GM23338 (cell line): ENCODE measurements around the gene MCFD2. TPM values are rescaled to one million over a fixed set of nuclear protein-coding genes. Genes with fewer than 3 reads are reported as not detected.
A peak's percentile ranks its signal among the peaks of the same experiment; 100 is the strongest.

Experiments
- ATAC-seq: fragments of 200-7000 bp; cut with Tn5 transposase; 3 replicates; pipeline ENCODE4 v1.9.1; 2020
- DNase-seq: peaks from one replicate; pipeline ENCODE4 v3.0.0-alpha.2; 2015; ENCODE audit warnings: low spot score
- H2AFZ ChIP-seq: fragments of 200-600 bp; sonication (generic); 2 replicates; pipeline ENCODE4 v1.8.0; 2016; ENCODE audit warnings: antibody characterized with exemption, mild to moderate bottlenecking, moderate library complexity
- H3F3A ChIP-seq: fragments of 200-600 bp; sonication (generic); replicated peaks from 2 replicates; pipeline ENCODE4 v1.8.0; 2017; ENCODE audit warnings: antibody characterized with exemption, mixed run types, low read depth
- H3K27ac ChIP-seq: fragments of 200-600 bp; sonication (generic); 2 replicates; pipeline ENCODE4 v1.6.1; 2016; ENCODE audit warnings: low read depth
- H3K27me3 ChIP-seq: fragments of 200-600 bp; sonication (generic); 2 replicates; pipeline ENCODE4 v1.8.0; 2016; ENCODE audit warnings: mild to moderate bottlenecking, mixed run types, moderate library complexity; ENCODE audit not compliant: insufficient read depth
- H3K36me3 ChIP-seq: fragments of 200-600 bp; sonication (generic); 2 replicates; pipeline ENCODE4 v1.8.0; 2016; ENCODE audit warnings: mild to moderate bottlenecking; ENCODE audit not compliant: insufficient read depth
- H3K4me1 ChIP-seq: fragments of 200-600 bp; sonication (generic); 2 replicates; pipeline ENCODE4 v1.8.0; 2016; ENCODE audit warnings: mild to moderate bottlenecking, moderate library complexity; ENCODE audit not compliant: insufficient read depth
- H3K4me2 ChIP-seq: fragments of 200-600 bp; sonication (generic); 2 replicates; pipeline ENCODE4 v1.7.1; 2017; ENCODE audit warnings: mixed run types
- H3K4me3 ChIP-seq: fragments of 200-600 bp; sonication (generic); 2 replicates; pipeline ENCODE4 v1.6.1; 2016; ENCODE audit warnings: mixed run types
- H3K79me2 ChIP-seq: fragments of 200-600 bp; sonication (generic); replicated peaks from 2 replicates; pipeline ENCODE4 v1.8.0; 2017; ENCODE audit warnings: mild to moderate bottlenecking; ENCODE audit not compliant: insufficient read depth
- H3K9me2 ChIP-seq: fragments of 200-600 bp; sonication (generic); 2 replicates; pipeline ENCODE4 v1.8.0; 2017; ENCODE audit not compliant: insufficient read depth
- H4K20me1 ChIP-seq: fragments of 200-600 bp; sonication (generic); replicated peaks from 2 replicates; pipeline ENCODE4 v1.8.0; 2017; ENCODE audit warnings: mild to moderate bottlenecking; ENCODE audit not compliant: insufficient read depth
- H3K27ac Mint-ChIP-seq: 2 replicates; pipeline ENCODE4 v1.8.0; 2020; ENCODE audit warnings: inconsistent platforms, mild to moderate bottlenecking, moderate library complexity, mixed read lengths
- H3K27me3 Mint-ChIP-seq: 3 replicates; pipeline ENCODE4 v1.8.0; 2022; ENCODE audit warnings: low read depth, mild to moderate bottlenecking, moderate library complexity, mixed read lengths, inconsistent platforms; ENCODE audit not compliant: insufficient read depth, poor library complexity
- H3K36me3 Mint-ChIP-seq: 3 replicates; pipeline ENCODE4 v1.8.0; 2021; ENCODE audit warnings: low read depth, mild to moderate bottlenecking, inconsistent platforms, moderate library complexity, mixed read lengths
- H3K4me1 Mint-ChIP-seq: 3 replicates; pipeline ENCODE4 v1.8.0; 2020; ENCODE audit warnings: mild to moderate bottlenecking, inconsistent platforms, mixed read lengths
- H3K4me3 Mint-ChIP-seq: 3 replicates; pipeline ENCODE4 v1.8.0; 2021; ENCODE audit warnings: moderate library complexity, mild to moderate bottlenecking, inconsistent platforms, mixed read lengths
- H3K9me3 Mint-ChIP-seq: 3 replicates; pipeline ENCODE4 v1.8.0; 2020; ENCODE audit warnings: moderate library complexity, mild to moderate bottlenecking, inconsistent platforms, mixed read lengths
- CREB1 ChIP-seq: fragments of 250-450 bp; sonication (Bioruptor Pico); IDR thresholded peaks from 2 replicates; pipeline ENCODE4 v1.5.0; 2020; ENCODE audit warnings: low read depth, mild to moderate bottlenecking, moderate library complexity
- CTCF ChIP-seq, 2 experiments: fragments of 200-600 bp in 1 of 2; sonication (generic) in 1 of 2; conservative IDR thresholded peaks; 2 replicates each; pipeline versions ENCODE4 v1.5.1 to v1.6.1; 2016 to 2017; ENCODE audit warnings: antibody characterized with exemption in 2 of 2, low read depth in 2 of 2, mild to moderate bottlenecking in 2 of 2, moderate library complexity in 1 of 2
- ETS1 ChIP-seq: IDR thresholded peaks from 2 replicates; pipeline ENCODE4 v1.6.1; 2016; ENCODE audit warnings: antibody characterized with exemption
- EZH2 ChIP-seq: fragments of 200-600 bp; sonication (generic); IDR thresholded peaks from one replicate; pipeline ENCODE4 v1.8.0; 2017; ENCODE audit warnings: antibody characterized with exemption, mild to moderate bottlenecking, low read depth; ENCODE audit not compliant: unreplicated experiment
- EZH2phosphoT487 ChIP-seq: fragments of 200-600 bp; sonication (generic); IDR thresholded peaks from one replicate; pipeline ENCODE4 v1.8.1; 2018; ENCODE audit warnings: antibody characterized with exemption; ENCODE audit not compliant: unreplicated experiment
- JUNB ChIP-seq: IDR thresholded peaks from one replicate; pipeline ENCODE4 v1.6.1; 2016; ENCODE audit warnings: antibody characterized with exemption; ENCODE audit not compliant: unreplicated experiment
- NANOG ChIP-seq: IDR thresholded peaks from 2 replicates; pipeline ENCODE4 v1.6.1; 2016; ENCODE audit warnings: antibody characterized with exemption, borderline replicate concordance
- POLR2AphosphoS5 ChIP-seq: IDR thresholded peaks from 2 replicates; pipeline ENCODE4 v1.6.1; 2016; ENCODE audit warnings: antibody characterized with exemption, low read depth
- STAT1 ChIP-seq: IDR thresholded peaks from one replicate; pipeline ENCODE4 v1.6.1; 2016; ENCODE audit warnings: antibody characterized with exemption; ENCODE audit not compliant: unreplicated experiment
- ZNF114 ChIP-seq: fragments of 250-450 bp; sonication (Bioruptor Pico); IDR thresholded peaks from 2 replicates; pipeline ENCODE4 v1.5.0; 2020; ENCODE audit warnings: mild to moderate bottlenecking, moderate library complexity
- ZNF331 ChIP-seq: fragments of 250-450 bp; sonication (Bioruptor Pico); IDR thresholded peaks from 2 replicates; pipeline ENCODE4 v1.5.0; 2020; ENCODE audit warnings: low read depth, mild to moderate bottlenecking, moderate library complexity
- ZNF462 ChIP-seq: fragments of 250-450 bp; sonication (Bioruptor Pico); IDR thresholded peaks from 2 replicates; pipeline ENCODE4 v1.5.0; 2020; ENCODE audit warnings: mild to moderate bottlenecking, moderate library complexity
- polyA plus RNA-seq: library from polyadenylated mRNA; unstranded; fragments of >200 nt; fragmentation: Nextera tagmentation; extraction: Ambion mirVana; gene quantifications from 2 replicates; pipeline ENCODE4 v1.2.1, GENCODE V29; 2016
- total RNA-seq: library from RNA; depleted of rRNA; stranded (reverse); fragments of >200 nt; shearing (Covaris generic); gene quantifications from 2 replicates; pipeline ENCODE4 v1.2.3, GENCODE V29; 2014

The MCFD2 gene
- total and polyA plus RNA-seq, 2 experiments from 2014 or later: 55.1 to 91.9 TPM

GRCh38 chr2:46963941-46964673 lies 48.5 kb upstream of the MCFD2 start (continued):
- no peak for TF ChIP-seq EZH2phosphoT487
- TF ChIP-seq CTCF (conservative IDR thresholded peaks at IDR 0.05; ENCODE audit: low read depth in 2 of 2): no peak
- no peak for TF ChIP-seq ZNF331 (CRISPR knock-in tag)
- TF ChIP-seq STAT1: no peak
- no peak for TF ChIP-seq JUNB
- no peak for TF ChIP-seq NANOG
- TF ChIP-seq ETS1: no peak
- no peak for TF ChIP-seq POLR2AphosphoS5
- no peak for TF ChIP-seq ZNF114 (CRISPR knock-in tag)
- no peak for TF ChIP-seq CREB1 (CRISPR knock-in tag)
- TF ChIP-seq EZH2: no peak

GRCh38 chr2:46963210-46963609 lies 47.6 kb upstream of the MCFD2 start:
- DNase-seq: no peak
- no peaks in the 10 kb centered on the region for H3K36me3 ChIP-seq
- no peaks in the 10 kb centered on the region for H3K79me2 ChIP-seq
- H4K20me1 ChIP-seq: no peaks in the 10 kb centered on the region
- TF ChIP-seq ZNF462 (CRISPR knock-in tag) (no peak), ETS1 (no peak)
- H3K4me1 ChIP-seq: no peaks in the 10 kb centered on the region
- no peak overlapping the region for H3K4me3 ChIP-seq
- Mint-ChIP-seq H3K9me3 (no peaks in the 10 kb centered on the region; the same call in 2 of the 3 replicates), H3K27me3 (peaks cover 2% of the 10 kb centered on the region), H3K4me1 (peaks cover 5% of the 10 kb centered on the region; the same call in 2 of the 3 replicates), H3K36me3 (peaks cover 9% of the 10 kb centered on the region; the same call in 2 of the 3 replicates), H3K4me3 (no peak overlapping the region), H3K27ac (no peak overlapping the region)
- H3K4me2 ChIP-seq: no peak overlapping the region
- peak; percentile 27; the same call in 1 of the 3 replicates for ATAC-seq
- H3K27me3 ChIP-seq: no peaks in the 10 kb centered on the region
- H2AFZ ChIP-seq: no peak overlapping the region
- H3F3A ChIP-seq: no peaks in the 10 kb centered on the region
- no peak overlapping the region for H3K27ac ChIP-seq
- no peaks in the 10 kb centered on the region for H3K9me2 ChIP-seq
